ENCODE results near the gene P2RY1. TPM values are rescaled to one million over a fixed set of nuclear protein-coding genes. Genes with fewer than 3 reads are reported as not detected.

P2RY1 gene
- total RNA-seq, 2 donors from 2014 or later = 5.4 to 6.9 TPM

GRCh38 chr3:152835601-152836102 lies 721 bp downstream of the P2RY1 start:
- TF ChIP-seq POLR2A (IDR thresholded peaks at IDR 0.05) (no peak), CTCF (IDR thresholded peaks at IDR 0.05) (no peak)
- WGBS, 2 donors = 2 to 32% methylated on average over 10 to 47 of the region's 47 CpGs
- Histone ChIP-seq H3K9me3 (no peaks in the 10 kb centered on the region), H3K36me3 (replicated peaks in 1 of 2; ENCODE audit: insufficient read depth in 1 of 2, low read depth in 2 of 2) (no peaks in the 10 kb centered on the region), H3K4me1 (peaks cover 13% of the 10 kb centered on the region), H3K4me3 (peak overlapping the region; percentile 22 to 71), H3K27me3 (peaks cover 0 to 8% of the 10 kb centered on the region in 2 donors), H3K27ac (peak overlapping the region in 3 of 4 donors; percentile 62 to 81 (median 74))
- peak; percentile 23 for ATAC-seq
- intact Hi-C loops (cut with DNase I) = no loop called here
- DNase-seq = peak; percentile 5 to 17 (median 12)

GRCh38 chr3:152836269-152836668 lies 1.3 kb downstream of the P2RY1 start:
- 55 to 56% methylated on average over 12 to 14 of the region's 14 CpGs for WGBS, 2 donors
- peaks cover 0 to 8% of the 10 kb centered on the region in 2 donors for H3K27me3 ChIP-seq
- no peak for DNase-seq
- peaks cover 13% of the 10 kb centered on the region for H3K4me1 ChIP-seq
- no peak for ATAC-seq
- H3K36me3 ChIP-seq (replicated peaks in 1 of 2; ENCODE audit: insufficient read depth in 1 of 2, low read depth in 2 of 2) = no peaks in the 10 kb centered on the region
- H3K9me3 ChIP-seq = no peaks in the 10 kb centered on the region
- H3K4me3 ChIP-seq = peak overlapping the region in 1 of 2 donors; percentile 71
- intact Hi-C loops (cut with DNase I) = no loop called here
- no peak overlapping the region for H3K27ac ChIP-seq
- TF ChIP-seq POLR2A (IDR thresholded peaks at IDR 0.05) (no peak), CTCF (IDR thresholded peaks at IDR 0.05) (no peak)

- no peak overlapping the region for H3K4me3 ChIP-seq
- no peaks in the 10 kb centered on the region for H3K36me3 ChIP-seq (replicated peaks in 1 of 2; ENCODE audit: insufficient read depth in 1 of 2, low read depth in 2 of 2)
- intact Hi-C loops (cut with DNase I) = no loop called here
- TF ChIP-seq POLR2A (IDR thresholded peaks at IDR 0.05) (no peak), CTCF (IDR thresholded peaks at IDR 0.05) (no peak)
- H3K9me3 ChIP-seq = no peaks in the 10 kb centered on the region
- DNase-seq (no peak), ATAC-seq (no peak)
- peaks cover 0 to 8% of the 10 kb centered on the region in 2 donors for H3K27me3 ChIP-seq
- no peak overlapping the region for H3K27ac ChIP-seq
- H3K4me1 ChIP-seq = peaks cover 10% of the 10 kb centered on the region
- WGBS, 2 donors = 58 to 67% methylated on average over 1 of the region's 1 CpG
These were observed 4.6 kb downstream of the P2RY1 start for GRCh38 chr3:152839511-152839910.

- no peak for TF ChIP-seq POLR2A (IDR thresholded peaks at IDR 0.05)
- no peak for TF ChIP-seq CTCF (IDR thresholded peaks at IDR 0.05)
- ATAC-seq = no peak
- Histone ChIP-seq H3K27me3 (no peaks in the 10 kb centered on the region), H3K4me1 (no peaks in the 10 kb centered on the region), H3K27ac (no peak overlapping the region), H3K9me3 (peaks cover 0 to 5% (median 0%) of the 10 kb centered on the region in 3 donors), H3K4me3 (no peak overlapping the region), H3K36me3 (replicated peaks in 1 of 2; ENCODE audit: insufficient read depth in 1 of 2, low read depth in 2 of 2) (no peaks in the 10 kb centered on the region)
- intact Hi-C loops (cut with DNase I) = no loop called here
- WGBS, 2 donors = 53 to 62% methylated on average over 1 of the region's 1 CpG
- DNase-seq = no peak
These were observed 6.2 kb downstream of the P2RY1 start for GRCh38 chr3:152841131-152841530.

GRCh38 chr3:152842413-152842812 lies 7.5 kb downstream of the P2RY1 start:
- no peak for TF ChIP-seq CTCF (IDR thresholded peaks at IDR 0.05)
- peaks cover 0 to 18% (median 0%) of the 10 kb centered on the region in 3 donors for H3K9me3 ChIP-seq
- H3K4me3 ChIP-seq = no peak overlapping the region
- H3K36me3 ChIP-seq (replicated peaks in 1 of 2; ENCODE audit: insufficient read depth in 1 of 2, low read depth in 2 of 2) = no peaks in the 10 kb centered on the region
- intact Hi-C loops (cut with DNase I) = no loop called here
- no peaks in the 10 kb centered on the region for H3K27me3 ChIP-seq
- no peak for DNase-seq
- H3K4me1 ChIP-seq = no peaks in the 10 kb centered on the region
- ATAC-seq = no peak
- no peak overlapping the region for H3K27ac ChIP-seq
